ENCODE data around the gene ABHD10.

GRCh38 chr3:111998636-111999483 is 20.0 kb downstream of the ABHD10 start, which contains the start of gene TAGLN3:
- TF ChIP-seq CTCF (IDR thresholded peaks at IDR 0.05; ENCODE audit: low read length) = no peak
- TF ChIP-seq EZH2 (IDR thresholded peaks at IDR 0.05; ENCODE audit: borderline replicate concordance, low read length) = no peak
